ENCODE measurements around the gene FBXO21.

Gene FBXO21

GRCh38 chr12:117162633-117163032 lies 27.6 kb downstream of the FBXO21 start:
- no peak for DNase-seq

DNA sequence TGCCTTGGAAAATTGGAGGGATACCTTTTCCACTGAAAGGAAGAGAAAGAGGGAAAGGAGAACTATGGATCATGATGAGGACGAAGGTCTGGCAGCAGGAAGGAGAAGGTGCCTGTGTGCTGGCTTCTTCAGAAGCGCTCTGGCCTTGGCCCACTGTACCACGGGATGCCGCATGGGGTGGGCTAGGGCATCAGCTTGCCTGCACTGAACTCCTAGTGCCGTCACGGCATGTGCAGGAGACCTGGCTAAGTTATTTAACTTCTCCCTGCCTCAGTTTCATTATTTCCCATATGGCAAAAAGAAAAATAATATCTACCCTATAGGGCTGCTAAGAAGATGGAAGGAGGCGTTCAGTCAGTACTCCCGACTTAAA lies 28.1 kb downstream of the FBXO21 start:
- no peak for DNase-seq

- no peak for DNase-seq
These were observed 28.7 kb downstream of the FBXO21 start for GRCh38 chr12:117161460-117162166.

- DNase-seq, result no peak
These were observed 30.6 kb downstream of the FBXO21 start for GRCh38 chr12:117159674-117160073.

DNA sequence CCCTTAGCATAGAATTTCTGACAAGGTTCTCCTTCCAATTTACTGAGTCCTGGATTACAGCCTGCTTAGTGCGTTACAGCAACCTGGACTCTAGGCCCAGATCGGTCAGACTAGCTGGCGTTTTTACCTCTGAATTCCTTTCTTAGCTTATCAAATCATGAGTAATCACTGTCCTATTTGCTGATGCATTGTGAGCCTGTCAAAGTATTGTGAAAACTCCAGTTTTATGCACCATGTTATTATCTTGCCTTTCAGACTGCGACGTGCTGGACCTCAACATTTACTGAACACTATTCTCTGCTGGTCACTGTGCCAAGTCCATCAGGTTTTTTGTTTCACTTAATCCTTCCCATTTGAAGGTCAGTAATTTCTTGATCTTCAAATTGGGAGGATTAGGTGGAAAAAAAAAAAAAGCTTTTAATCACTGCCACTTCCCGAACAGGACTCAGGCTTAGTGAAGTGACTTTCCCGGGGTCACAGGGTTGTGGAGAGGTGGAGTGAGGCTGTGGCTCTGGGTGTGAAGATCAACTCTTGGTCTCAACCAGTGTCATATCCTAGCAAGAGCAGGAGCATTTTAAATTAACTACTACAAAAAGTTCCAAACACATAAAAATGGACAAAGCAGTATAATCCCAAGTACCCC lies 31.2 kb downstream of the FBXO21 start:
- DNase-seq, result no peak

DNA sequence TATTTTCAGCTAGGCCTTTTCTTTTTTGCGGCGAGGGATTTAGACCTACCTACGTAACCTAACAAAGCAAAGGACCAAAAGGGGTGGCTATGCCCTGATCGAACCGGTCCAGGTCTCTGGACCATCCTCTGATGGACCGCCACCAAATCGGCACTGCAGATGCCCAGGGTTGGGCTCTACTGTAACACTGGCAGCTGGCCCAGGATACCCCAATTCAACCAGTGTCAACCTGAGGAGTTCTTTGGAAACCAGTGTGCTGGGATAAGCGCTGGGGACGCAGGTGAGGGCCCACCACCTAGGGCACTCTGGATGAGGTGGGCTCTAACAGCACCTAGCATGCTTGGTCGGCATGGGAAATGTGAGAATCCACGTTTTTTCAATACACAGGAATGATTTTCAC lies 32.2 kb downstream of the FBXO21 start:
- no peak for DNase-seq

DNA sequence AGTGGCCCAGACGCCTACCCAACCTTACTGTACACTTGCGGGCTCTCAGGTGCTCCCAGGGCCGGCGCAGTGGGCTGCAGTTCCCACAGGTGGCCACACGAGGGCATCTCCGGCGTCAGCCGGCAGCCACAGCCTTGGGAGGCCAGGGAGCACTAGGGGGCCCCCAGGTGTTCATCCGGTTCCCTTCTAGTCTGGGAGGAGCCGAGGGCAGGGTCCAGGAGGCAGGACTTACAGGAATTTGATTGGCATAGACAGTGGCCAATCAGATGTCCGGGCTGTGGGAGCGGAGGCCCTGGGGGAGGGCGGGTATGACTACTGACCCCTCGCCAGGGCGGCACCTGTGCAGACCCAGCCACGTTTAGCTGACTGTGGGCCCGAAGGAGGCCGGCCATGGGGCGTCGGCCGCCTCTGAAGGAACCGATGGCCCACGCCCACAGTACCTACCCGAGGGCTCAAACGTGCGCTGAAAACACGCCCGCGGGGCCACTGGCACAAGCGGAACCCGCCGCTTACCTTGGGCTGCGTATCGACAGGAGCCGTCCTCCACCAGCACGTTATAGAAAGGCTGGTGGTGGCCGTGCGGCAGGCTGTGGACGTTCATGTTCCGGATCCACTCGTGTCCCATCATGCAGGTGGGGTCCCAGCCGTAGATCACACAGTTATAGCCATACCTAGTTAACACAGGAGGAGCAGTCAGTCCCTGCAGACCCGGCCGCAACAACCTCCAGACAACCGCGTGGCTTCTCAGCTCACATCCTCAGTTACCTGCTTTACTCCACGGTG lies 34.8 kb downstream of the FBXO21 start:
- DNase-seq, result peak; percentile 46

DNA sequence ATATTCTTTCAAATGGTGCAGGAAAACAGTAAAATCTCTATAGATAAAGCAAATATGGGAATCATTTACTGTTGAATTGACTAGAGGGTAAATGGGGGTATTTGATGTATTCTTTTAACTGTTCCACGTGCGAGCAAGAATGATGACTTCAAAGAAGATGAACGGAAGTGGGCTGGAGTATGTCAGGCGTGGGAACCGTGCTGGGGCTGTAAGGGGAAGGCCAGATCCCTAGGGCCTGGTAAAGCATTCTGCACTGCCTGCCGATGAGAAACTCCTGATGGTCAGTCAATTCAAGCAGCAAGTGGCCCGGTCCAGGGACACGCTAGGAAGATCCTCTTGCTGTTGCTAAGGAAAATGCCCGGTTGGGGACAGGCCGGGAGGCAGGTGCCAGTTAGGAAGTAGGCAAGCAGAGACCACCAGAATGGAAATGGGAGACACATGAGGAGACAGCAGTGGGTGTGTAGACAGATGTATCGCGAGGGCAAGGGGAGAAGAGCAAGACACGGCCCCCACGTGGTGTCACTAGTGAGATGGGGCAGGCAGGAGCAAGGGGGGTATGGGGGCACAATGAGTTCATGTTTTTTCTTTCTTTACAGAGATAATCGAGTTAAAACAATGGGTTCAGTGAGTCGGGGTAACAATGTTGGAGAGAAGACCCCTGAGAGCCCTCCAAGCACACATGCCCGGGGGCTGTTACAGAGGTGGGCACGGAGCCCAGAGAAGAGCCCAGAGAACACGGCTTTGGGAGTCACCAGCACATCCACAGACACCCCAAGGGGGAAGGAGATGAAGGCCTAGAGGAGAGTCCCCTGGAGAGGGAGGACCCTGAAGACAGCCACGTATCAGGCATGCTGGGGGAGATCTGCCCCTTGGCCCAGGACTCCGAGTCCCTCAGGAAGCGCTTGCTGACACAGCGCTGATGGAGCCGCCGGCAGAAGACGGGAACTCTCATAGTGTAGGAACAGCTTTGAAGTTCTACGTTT lies 37.2 kb downstream of the FBXO21 start:
- DNase-seq, result no peak

GRCh38 chr12:117151403-117152031 lies 38.8 kb downstream of the FBXO21 start:
- DNase-seq, result no peak

- no peak for DNase-seq
These were observed 40.8 kb downstream of the FBXO21 start for GRCh38 chr12:117149431-117149830.

DNA sequence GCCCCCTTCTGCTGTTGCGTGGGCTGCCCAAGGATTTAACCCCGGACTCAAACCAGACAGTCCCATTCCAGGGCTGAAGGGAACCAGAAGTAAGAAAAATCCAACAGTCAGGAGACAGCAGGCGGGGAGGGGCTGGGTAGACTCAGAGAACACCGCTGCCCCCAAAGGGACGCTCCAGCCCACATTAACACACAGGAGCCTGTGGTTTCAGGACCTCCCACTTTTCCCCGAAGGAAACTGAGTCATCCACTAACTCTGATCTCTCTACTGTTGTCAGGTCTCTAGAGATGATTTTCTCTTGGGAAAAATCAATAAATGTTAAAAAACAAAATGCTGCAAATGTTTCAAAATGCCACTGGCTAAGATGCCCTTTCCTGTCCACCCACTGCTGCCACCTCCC lies 41.6 kb downstream of the FBXO21 start:
- DNase-seq, result no peak

DNA sequence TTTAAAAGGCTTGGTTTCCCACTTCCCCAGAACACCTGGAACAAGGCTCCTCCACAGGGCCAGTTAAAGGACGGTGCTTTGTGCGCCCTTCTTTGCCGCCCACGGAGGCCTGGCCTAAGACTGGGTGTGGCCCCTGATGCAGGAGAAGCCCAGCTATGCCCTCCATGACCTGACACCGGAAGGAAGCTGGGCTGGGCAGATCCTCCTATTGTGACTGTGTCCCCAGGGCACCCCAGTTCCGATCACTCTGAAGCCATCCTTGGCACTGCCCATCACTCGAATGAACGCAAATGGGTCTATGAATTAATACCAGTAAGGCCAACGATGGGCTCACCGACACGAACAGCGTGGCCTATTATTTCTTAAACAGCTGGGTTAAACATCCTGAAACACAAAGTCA lies 42.6 kb downstream of the FBXO21 start:
- DNase-seq, result no peak

DNA sequence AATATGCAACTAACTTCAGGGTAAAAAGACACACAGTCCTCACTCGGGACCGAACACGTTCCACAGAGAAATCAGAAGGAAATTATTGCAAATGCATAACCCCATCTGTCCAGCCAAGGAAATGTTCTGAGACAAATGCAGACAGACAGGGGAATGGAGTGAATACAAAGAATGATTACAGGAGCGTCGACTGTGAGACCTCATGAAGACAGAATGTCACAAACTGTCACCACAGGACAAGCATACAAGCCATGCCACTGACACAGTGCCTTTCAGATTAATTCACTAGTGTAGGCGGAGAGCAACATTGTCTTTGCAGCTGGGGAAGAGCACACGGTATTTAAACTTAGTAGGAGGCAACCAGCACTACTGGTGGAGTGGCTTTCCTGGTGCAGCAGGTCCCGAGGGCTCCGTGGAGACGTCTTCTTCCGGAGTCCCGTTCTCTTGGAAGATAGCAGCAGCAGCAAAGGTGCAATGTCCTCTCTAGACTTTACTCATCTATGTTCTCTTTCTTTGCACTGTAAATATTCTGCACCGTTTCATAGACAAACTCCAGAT lies 44.6 kb downstream of the FBXO21 start:
- no peak for DNase-seq

GRCh38 chr12:117144599-117144998 lies 45.7 kb downstream of the FBXO21 start:
- DNase-seq, result no peak

DNA sequence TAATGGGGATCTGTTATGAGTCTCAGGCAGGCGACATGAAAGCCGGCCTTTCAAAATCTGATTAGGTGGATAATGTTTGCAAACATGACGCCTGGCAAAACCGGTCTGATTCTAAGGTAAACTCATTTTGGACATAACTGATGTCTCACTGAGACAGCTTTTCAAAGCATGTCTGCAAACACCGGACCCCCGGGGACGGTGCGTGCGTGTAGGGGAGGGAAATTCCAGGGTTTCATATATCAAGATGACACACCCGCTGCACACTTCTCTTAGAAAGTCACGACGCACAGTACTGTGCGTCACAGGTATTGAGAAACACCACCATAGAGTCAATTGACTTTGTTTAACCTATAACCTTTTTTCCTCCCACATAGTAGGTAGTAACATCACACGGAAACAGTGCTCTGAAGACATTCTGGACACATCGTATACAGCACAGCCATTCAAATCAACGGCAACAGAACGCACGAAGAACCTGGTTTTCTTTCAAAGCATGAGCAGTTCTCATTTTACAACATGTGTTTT lies 47.2 kb downstream of the FBXO21 start:
- DNase-seq, result no peak

DNA sequence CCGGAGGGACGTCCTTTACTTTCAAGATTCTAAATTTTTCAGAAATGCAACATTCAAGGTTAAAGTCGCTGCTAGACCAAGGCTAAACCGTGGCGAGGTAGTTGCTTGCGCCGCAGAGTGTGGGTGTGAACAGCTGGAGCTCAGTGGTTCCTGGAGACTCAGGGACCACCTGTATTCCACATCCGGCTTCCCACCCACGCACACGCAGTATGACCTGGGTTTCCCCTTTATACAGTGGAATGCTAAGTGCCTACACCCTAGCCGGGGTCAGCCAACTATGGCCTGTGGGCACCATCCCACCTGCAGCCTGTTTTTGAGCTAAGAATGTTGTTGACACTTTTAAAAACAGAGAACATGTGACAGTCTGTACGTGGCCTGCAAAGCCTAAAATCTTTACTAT lies 48.2 kb downstream of the FBXO21 start:
- no peak for DNase-seq

DNA sequence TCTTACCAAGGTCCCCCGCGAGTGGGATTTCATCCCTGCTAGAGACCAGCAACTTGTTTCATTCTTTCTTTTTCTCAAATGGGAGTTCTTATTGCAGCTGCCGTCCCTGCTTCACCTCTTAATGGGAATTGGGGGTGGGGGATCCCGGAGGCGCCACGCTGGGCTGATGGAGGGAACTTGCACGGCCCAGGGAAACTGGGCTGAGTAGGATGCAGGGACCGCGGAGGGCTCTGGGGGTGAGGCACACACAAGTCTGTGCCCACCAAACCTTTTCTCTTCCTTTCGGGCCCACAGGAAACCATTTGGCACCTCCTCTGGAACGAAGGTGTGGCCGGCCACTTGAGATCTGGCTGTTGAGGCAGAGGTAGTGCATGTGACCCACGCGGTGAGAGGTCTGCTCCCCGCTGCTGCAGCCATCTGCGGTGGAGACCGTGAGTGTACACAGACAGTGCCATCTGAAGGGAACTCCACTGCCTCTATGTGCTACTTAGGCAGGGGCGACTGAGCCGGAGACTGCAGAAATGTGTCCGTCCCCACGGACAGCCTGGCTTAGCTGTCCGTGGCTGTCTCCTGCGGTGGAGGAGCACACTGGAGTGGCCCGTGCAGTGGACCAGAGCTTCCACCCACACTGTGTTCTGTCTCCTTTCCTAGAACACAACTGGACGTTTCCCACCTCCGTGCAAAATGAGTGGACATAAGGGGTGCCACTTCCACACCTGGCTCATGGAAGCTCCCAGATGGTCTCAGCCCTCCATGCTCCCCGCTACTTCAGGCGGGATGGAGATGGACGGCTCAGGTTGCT lies 49.0 kb downstream of the FBXO21 start:
- DNase-seq, result no peak

GRCh38 chr12:117140397-117141096 lies 49.7 kb downstream of the FBXO21 start:
- DNase-seq, result no peak

DNA sequence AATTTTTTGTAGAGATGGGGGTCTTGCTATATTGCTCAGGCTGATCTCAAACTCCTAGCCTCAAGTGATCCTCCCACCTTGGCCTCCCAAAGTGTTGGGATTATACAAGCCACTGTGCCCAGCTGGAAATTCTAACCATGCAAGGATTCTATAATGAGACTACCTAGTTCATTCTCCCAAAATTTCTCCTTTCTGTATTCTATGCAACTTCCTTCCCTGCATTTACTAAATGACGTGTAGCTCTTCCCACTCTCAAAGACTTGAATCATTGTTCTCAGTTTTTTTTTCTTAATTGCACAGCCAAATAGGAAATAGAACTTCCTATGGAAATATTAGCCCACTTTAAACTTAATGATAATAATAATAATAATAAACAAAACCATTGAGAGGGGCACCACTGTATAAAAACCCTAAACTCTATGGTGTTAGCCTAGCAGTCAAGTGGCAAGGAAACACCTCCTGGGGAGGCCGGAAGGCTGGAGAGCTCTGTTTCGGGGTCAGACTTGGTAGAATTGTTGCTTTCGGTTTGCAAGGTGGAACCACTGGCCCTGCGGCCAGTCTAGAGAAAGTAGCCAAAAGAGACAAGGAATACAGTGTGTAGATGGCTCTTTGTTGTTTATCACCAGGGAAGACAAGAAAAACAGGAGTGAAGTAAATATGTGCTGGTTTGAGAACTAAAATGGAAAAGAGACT lies 51.1 kb downstream of the FBXO21 start:
- no peak for DNase-seq

GRCh38 chr12:117134721-117135120 lies 55.5 kb downstream of the FBXO21 start:
- no peak for DNase-seq

Data from EL (cell line).